Stimulated activated CD4-positive, alpha-beta T cell treated with anti-CD3 and anti-CD28 coated beads, Interleukin-4, amount 100 ng/mL, for 48 hours (primary cell): ENCODE data around the gene NFATC1.
A peak's percentile ranks its signal among the peaks of the same experiment; 100 is the strongest.

ENCODE experiments used
- DNase-seq, 2 donors: peaks; one replicate each; pipeline ENCODE4 v3.0.0-alpha.2; 2020; ENCODE audit warnings: low read depth in 2 of 2

Gene NFATC1

DNA sequence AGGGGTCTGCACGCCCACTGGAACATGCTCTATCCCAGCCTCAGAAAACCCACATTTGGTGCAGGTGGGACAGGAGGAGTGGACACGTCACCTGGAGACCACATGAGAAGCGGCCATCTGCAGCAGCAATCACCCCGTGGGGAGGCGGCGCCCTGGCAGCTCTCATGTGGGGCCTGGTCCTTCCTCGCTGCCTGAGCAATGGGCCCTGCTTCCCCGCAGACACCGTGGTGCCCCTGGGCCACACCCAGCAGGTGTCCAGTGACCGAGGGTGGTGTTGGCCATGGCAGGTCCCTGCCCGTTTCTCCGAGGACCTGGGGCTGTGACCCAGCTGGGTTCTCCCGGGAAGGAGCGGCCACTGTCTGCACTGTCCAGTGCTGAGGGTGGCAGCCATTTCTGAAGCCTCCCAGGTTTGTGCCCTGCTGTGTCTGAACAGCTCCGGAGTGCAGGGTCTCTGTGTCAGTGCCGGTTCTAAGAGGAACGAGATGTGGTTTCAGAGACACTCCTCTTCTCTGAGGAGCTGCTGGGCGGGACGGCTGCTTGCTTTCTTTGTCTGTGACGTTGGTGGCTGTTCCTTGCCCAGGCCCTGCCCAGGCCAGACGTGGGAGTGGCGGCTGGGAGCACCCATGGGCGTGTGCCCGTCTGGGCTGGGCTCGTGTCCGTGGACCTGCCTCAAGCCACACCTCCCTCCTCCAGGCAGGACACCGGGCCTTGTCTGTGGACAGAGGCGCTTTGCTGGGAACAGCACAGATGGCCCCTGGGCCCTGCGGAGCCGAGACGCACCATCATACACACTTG is 44.8 kb downstream of the NFATC1 start:
- DNase-seq: no peak

GRCh38 chr18:79441420-79441819 is 45.7 kb downstream of the NFATC1 start:
- no peak for DNase-seq

DNA sequence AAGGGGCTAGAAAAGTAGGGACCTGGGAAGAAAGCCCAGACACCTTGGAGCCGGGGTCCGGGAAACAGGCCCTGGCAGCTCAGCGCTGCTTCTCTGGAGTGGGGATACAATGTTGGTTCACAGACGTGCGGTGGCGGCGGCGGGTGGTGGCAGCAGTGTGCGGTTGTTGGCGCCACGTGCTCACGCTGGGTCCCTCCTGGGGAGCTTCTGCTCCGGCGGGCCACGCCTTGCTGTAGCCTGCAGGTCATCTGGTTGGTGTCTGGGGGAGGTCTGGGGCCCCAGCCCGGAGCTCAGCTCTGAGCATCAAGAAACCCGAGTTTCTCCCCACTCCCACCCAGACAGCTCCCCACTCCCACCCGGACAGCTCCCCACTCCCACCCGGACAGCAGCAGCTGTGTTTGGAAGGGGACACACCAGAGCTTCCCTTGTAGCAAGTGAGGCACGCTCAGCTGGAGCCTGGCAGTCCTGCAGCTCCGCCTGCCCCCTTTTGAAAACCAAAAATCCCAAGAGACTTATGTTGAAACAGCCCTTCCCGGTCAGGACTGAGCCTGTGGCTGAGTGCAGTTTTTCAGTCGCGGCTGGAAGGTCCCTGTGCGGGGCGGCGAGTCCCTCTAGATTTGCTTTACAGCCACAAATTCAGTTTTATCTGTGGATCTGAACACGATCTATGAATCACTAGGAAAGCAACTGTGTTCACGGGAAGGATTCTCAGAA is 46.9 kb downstream of the NFATC1 start:
- no peak for DNase-seq

DNA sequence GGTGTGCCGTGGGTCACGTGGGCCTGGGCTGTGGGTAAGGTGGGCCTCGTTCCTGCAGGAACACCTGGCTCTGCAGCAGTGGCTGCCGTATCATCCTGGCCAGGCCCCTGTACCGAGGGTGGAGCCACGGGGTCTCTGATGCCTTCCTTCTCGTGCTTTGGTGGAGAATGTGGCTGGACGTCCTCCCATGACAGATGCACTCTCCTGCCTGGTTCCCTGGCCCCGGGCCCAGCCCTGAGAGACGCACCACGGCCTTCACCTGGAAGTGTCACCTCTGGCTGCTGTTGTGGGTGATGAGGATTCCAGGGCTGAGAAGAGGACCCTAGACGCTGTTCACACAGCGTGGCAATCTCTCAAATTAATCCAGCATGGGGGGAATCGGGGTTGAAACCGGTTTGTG is 49.5 kb downstream of the NFATC1 start:
- no peak for DNase-seq

GRCh38 chr18:79445696-79446561 is 50.2 kb downstream of the NFATC1 start:
- no peak for DNase-seq

- no peak for DNase-seq
These were observed 51.2 kb downstream of the NFATC1 start for GRCh38 chr18:79446931-79447330.

GRCh38 chr18:79447703-79448367 is 52.1 kb downstream of the NFATC1 start:
- peak in 1 of 2 donors; percentile 11 for DNase-seq

GRCh38 chr18:79448621-79449020 is 52.9 kb downstream of the NFATC1 start:
- DNase-seq: no peak

GRCh38 chr18:79449551-79450288 is 54.0 kb downstream of the NFATC1 start:
- DNase-seq: no peak

GRCh38 chr18:79450289-79451080 is 54.8 kb downstream of the NFATC1 start:
- DNase-seq: no peak

DNA sequence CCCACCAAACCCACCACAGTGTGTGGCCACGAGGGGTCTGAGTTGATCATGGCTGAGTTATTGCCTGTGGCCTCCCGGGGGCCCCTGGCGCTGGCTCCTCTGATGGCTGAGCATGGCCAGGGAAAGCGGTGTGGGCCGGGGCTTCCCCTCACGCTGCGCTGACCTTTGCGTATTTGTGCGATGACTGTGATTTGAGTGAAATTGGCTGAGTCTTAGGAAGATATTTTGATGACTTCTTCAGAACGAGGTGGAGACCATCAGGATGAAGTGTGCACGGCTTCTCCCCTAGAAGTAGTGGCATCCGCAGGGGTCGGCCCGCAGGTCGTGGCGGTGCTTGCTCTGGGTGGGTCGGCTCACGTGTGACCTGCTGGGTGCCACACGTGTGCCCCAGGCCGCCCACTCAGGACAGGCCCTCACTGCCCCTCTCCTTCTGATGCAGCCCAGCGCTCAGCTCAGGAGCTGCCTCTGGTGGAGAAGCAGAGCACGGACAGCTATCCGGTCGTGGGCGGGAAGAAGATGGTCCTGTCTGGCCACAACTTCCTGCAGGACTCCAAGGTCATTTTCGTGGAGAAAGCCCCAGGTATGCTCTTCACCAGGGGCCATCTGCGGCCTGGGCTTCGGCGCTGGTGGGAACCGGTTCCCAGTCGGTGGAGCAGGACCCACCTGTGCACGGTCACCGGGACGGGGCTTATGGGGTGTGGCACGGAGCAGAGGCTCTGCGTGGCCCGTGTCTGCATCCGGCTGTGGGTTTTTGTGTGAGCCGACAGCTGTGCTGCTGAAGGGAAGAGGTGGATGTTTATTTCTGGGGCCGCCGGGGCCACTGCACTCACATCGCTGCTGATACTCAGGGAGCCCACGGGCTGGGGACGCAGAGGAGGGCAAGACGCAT is 55.8 kb downstream of the NFATC1 start:
- no peak for DNase-seq

- DNase-seq: no peak
These were observed 56.7 kb downstream of the NFATC1 start for GRCh38 chr18:79452190-79452990.

DNA sequence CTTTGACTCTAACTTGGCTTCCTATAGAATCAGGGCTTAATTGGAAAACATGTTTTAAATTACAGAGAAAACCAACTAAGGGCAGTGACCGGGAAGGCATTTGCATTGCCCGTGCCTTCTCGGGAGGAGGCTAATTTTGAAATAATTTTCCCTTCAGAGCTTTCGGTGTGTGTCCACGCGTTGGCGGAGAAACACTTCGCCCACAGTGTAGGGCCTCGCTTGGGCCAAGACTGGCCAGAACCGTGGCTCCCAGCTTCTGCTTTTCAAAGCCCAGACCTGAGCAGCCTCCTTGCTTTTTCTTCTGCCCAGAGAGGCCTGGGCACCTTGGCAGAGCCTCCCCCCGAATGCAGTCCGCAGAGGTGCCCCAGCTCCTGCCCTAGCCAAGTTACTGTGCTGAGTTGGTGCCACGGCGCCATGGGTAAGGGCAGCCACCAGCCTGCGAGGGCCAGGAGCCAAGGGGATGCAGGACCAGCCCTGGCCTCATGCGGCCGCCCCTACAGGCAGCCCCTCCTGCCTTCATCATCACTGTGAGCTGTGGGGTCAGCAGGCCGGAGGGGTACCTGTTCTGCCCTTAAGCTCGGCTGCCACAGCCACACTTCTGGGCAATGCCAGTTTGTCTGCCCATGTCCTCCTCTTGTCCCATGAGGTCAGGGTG is 57.4 kb downstream of the NFATC1 start:
- no peak for DNase-seq

- DNase-seq: no peak
These were observed 58.3 kb downstream of the NFATC1 start for GRCh38 chr18:79453816-79454735.

DNA sequence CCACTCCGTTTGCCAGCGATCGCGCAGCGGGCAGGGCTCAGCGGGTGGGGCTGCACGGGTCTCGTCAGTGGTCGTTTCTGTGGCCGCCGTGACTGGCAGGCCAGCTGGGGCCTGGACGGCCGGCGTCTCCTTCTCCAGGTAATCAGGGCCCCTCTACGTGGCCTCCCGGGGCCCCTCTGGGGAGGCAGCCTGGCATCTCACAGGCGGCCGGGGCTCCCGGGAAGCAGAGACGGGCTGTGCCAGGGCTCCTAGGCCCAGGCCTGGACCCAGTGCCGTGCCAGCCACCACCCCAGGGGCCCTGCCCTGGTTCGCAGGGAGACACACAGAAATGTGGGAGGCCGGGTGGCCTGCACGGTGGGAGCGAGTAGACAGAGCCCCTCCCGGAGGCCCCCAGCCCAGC is 59.5 kb downstream of the NFATC1 start:
- no peak for DNase-seq

DNA sequence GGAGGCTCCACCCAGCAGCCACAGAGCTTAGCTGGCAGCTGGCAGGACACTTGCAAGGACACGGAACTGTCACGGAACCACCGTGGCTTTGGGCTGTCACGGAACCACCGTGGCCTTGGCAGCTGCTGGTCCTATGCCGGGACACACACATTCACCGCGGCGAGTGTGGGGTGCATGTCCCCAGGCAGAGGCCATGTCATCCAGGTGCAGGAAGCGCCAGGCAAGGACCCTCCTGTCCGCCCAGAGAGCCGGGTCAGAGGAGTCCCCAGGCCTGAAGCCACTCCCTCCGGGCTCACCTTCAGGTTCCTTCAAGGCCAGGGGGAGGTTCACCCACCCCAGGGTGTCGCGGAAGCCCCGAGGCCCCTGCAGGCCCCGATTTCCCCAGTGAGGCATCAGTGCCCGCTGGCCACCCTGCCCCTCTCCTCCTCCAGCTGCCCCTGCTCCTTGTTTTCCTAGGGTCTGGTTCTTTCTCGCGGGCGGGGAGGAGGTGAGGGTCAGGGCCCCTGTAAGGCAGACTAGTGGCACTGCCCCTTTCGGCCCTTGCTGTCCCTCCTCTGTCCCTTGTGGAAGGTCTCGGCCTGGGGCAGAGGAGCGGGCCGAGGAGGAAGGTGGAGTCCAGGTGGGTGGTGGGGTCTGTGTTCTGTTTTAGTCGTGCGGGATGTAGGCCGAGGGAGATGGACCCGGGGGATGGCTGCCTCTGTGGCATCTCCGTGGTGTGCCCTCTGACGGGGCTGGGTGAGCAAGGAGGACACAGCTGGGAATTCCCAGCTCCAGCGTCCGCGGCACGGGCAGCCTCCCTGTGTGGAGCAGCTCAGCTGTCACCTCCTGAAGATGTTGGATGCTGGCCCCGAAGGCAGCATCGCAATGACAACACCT is 60.6 kb downstream of the NFATC1 start:
- no peak for DNase-seq
